Uterus (tissue), 4 donors: ENCODE data around the gene MEF2C. TPM values are rescaled to one million over a fixed set of nuclear protein-coding genes. Genes with fewer than 3 reads are reported as not detected.

ENCODE experiments used
- DNase-seq, 2 donors: peaks; one replicate each; pipeline ENCODE4 v3.0.0-alpha.2; 2019 to 2020
- H3K27ac ChIP-seq, 2 donors: fragments of 200-600 bp; sonication (generic); 1 replicate in 1 of 2; 2 replicates in 1 of 2; pipeline ENCODE4 v1.5.1; 2016 to 2018
- H3K27me3 ChIP-seq, 2 donors: fragments of 200-600 bp; sonication (generic); one replicate each; pipeline ENCODE4 v1.5.1; 2018 to 2019; ENCODE audit warnings: control low read depth in 1 of 2
- H3K36me3 ChIP-seq, 2 donors: fragments of 200-600 bp; sonication (generic); one replicate each; pipeline ENCODE4 v1.5.1; 2019; ENCODE audit warnings: control low read depth in 1 of 2
- H3K4me1 ChIP-seq, 2 donors: fragments of 200-600 bp; sonication (generic); one replicate each; pipeline ENCODE4 v1.5.1; 2018 to 2019; ENCODE audit warnings: control low read depth in 1 of 2
- H3K4me3 ChIP-seq, 2 donors: fragments of 200-600 bp; sonication (generic); 1 replicate in 1 of 2; 2 replicates in 1 of 2; pipeline ENCODE4 v1.5.1; 2018 to 2019; ENCODE audit warnings: mild to moderate bottlenecking in 1 of 2
- H3K9me3 ChIP-seq, 2 donors: fragments of 200-600 bp; sonication (generic); one replicate each; pipeline ENCODE4 v1.5.1; 2019; ENCODE audit warnings: control low read depth in 1 of 2
- POLR2A ChIP-seq, 2 donors: fragments of 450-650 bp; IDR thresholded peaks; one replicate each; pipeline ENCODE4 v1.6.1; 2016; ENCODE audit warnings: antibody characterized with exemption in 2 of 2, mild to moderate bottlenecking in 1 of 2, moderate library complexity in 1 of 2
- intact Hi-C: fragments of 100-400 bp; cut with DNase I; formaldehyde crosslinking; loops from one replicate; pipeline ENCODE4 v1.15.1; 2023; ENCODE audit warnings: low total_unique reads
- total RNA-seq, 4 donors: library from RNA; depleted of rRNA in 3 of 4; stranded (reverse); fragments of >200 nt in 3 of 4; gene quantifications; one replicate each; pipeline versions ENCODE4 v1.1.0 to v1.2.4, GENCODE V29; 2014 to 2023
- TF ChIP-seq, protein P1 (sequence below), 4 experiments: fragments of 200-600 bp in 2 of 4; fragments of 450-650 bp in 2 of 4; sonication (generic) in 2 of 4; IDR thresholded peaks; one replicate each; pipeline ENCODE4 v1.5.1; 2016 to 2019; ENCODE audit warnings: antibody characterized with exemption in 4 of 4, mild to moderate bottlenecking in 2 of 4, moderate library complexity in 1 of 4
- donor health status: DM: yes; HTN: yes; CAD: no.

The MEF2C gene
- total RNA-seq, 4 donors from 2014 or later, result 30.3 to 134 (median 70.3) TPM

DNA sequence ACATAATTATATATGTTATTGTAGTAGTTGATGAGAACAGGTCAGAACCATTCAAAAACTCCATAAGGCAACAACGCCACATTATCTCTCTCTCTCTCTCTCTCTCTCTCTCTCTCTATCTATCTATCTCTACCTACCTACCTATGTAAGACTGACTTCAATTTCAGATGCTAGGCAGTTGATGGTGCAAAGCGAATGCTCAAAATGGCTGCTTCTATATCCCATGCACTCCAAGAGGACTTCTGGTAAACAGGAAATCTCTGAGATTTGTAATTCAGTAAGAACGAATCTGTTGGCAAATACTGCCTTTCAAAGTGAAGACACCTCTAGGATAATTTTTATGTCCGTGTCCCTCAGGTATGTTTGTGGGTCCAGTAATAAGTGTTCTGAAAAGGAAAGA, 43.7 kb downstream of the MEF2C start:
- DNase-seq, result no peak
- Histone ChIP-seq H3K27ac (peak overlapping the region; percentile 87 to 88), H3K4me3 (no peak overlapping the region), H3K9me3 (no peaks in the 10 kb centered on the region), H3K27me3 (no peaks in the 10 kb centered on the region), H3K4me1 (no peaks in the 10 kb centered on the region), H3K36me3 (no peaks in the 10 kb centered on the region)
- intact Hi-C loops, result no loop called here
- TF ChIP-seq, protein P1, sequence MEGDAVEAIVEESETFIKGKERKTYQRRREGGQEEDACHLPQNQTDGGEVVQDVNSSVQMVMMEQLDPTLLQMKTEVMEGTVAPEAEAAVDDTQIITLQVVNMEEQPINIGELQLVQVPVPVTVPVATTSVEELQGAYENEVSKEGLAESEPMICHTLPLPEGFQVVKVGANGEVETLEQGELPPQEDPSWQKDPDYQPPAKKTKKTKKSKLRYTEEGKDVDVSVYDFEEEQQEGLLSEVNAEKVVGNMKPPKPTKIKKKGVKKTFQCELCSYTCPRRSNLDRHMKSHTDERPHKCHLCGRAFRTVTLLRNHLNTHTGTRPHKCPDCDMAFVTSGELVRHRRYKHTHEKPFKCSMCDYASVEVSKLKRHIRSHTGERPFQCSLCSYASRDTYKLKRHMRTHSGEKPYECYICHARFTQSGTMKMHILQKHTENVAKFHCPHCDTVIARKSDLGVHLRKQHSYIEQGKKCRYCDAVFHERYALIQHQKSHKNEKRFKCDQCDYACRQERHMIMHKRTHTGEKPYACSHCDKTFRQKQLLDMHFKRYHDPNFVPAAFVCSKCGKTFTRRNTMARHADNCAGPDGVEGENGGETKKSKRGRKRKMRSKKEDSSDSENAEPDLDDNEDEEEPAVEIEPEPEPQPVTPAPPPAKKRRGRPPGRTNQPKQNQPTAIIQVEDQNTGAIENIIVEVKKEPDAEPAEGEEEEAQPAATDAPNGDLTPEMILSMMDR (IDR thresholded peaks at IDR 0.05), result no peak
- TF ChIP-seq POLR2A (IDR thresholded peaks at IDR 0.05), result no peak

DNA sequence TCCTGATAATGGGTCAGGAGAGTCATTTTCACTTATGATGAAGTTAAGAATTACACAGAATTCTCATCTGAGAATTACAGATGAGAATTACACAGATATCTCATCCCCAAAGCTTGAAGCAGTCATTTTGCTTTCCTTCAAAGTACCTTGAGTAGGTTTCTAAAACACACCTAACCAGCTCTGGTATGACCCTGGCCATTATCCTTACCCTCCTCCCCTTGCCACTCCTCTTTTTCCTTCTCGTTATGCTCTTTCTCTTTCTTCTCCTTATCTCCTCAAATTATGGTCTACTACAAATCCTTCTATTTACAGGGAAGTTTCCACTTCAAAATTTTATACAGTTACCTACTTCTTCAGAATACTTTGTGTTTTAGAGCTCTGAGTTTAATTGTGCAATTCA, 44.5 kb downstream of the MEF2C start:
- no peaks in the 10 kb centered on the region for H3K36me3 ChIP-seq
- DNase-seq, result no peak
- no peaks in the 10 kb centered on the region for H3K27me3 ChIP-seq
- H3K27ac ChIP-seq, result peak overlapping the region; percentile 87 to 88
- H3K4me3 ChIP-seq, result no peak overlapping the region
- no peaks in the 10 kb centered on the region for H3K4me1 ChIP-seq
- no peaks in the 10 kb centered on the region for H3K9me3 ChIP-seq
- TF ChIP-seq, protein P1 (IDR thresholded peaks at IDR 0.05), result no peak
- no peak for TF ChIP-seq POLR2A (IDR thresholded peaks at IDR 0.05)
- intact Hi-C loops, result no loop called here

DNA sequence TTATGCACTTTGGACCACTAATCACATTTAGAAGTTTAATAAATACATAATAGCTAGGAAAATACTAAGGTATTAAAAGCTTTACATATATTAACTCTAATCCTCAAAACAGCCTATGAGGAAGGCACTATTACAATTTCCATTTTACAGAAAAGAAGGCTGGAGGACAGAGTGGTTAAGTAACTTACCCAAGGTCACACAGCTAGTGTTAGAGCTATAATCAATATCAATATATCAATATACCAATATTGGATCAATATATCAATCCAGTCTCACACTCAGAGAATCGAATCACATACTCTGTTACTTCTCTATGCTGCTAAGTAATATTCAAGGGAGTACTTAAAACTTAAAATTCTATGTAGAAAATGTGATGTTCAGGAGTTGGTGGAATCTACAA, 45.2 kb downstream of the MEF2C start:
- no peak for TF ChIP-seq POLR2A (IDR thresholded peaks at IDR 0.05)
- TF ChIP-seq, protein P1 (IDR thresholded peaks at IDR 0.05), result no peak
- intact Hi-C loops, result no loop called here
- peak overlapping the region; percentile 87 to 88 for H3K27ac ChIP-seq
- H3K4me3 ChIP-seq, result no peak overlapping the region
- no peaks in the 10 kb centered on the region for H3K36me3 ChIP-seq
- DNase-seq, result no peak
- H3K4me1 ChIP-seq, result no peaks in the 10 kb centered on the region
- no peaks in the 10 kb centered on the region for H3K9me3 ChIP-seq
- no peaks in the 10 kb centered on the region for H3K27me3 ChIP-seq

DNA sequence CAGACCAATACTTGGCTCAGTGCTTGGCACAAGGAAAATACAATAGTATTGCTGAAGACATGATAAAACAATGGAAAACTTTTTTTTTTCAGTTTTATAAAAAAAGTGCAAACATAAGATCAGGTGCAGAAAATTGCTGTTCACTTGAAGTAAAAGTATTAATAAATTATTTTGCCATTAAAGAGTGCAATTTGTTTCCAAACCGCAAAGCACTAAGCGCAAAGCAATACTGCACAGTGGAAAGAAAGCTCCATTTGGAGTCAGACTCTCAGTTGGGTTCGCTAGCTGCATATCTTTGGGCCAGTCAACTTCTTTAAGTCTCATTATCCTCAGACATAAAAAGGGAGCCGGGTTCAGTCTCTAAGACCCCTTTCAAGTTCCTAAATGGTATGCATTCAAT, 45.8 kb downstream of the MEF2C start:
- Histone ChIP-seq H3K4me3 (no peak overlapping the region), H3K27ac (peak overlapping the region; percentile 87 to 88), H3K27me3 (no peaks in the 10 kb centered on the region), H3K9me3 (no peaks in the 10 kb centered on the region), H3K4me1 (no peaks in the 10 kb centered on the region), H3K36me3 (no peaks in the 10 kb centered on the region)
- intact Hi-C loops, result no loop called here
- TF ChIP-seq, protein P1 (IDR thresholded peaks at IDR 0.05), result no peak
- no peak for DNase-seq

- TF ChIP-seq POLR2A (IDR thresholded peaks at IDR 0.05), result peak; percentile 20 to 31
- TF ChIP-seq, protein P1 (IDR thresholded peaks at IDR 0.05), result no peak
- intact Hi-C loops, result no loop called here
- Histone ChIP-seq H3K27ac (peak overlapping the region; percentile 87 to 88), H3K4me3 (peak overlapping the region in 1 of 2 donors; percentile 27), H3K27me3 (no peaks in the 10 kb centered on the region), H3K4me1 (no peaks in the 10 kb centered on the region), H3K36me3 (no peaks in the 10 kb centered on the region), H3K9me3 (no peaks in the 10 kb centered on the region)
- DNase-seq, result peak; percentile 37 to 55
Measured at GRCh38 chr5:88836195-88836838, 46.7 kb downstream of the MEF2C start.
